A673 (cell line): ENCODE data around the gene RIF1.

Experiments used
- CTCF ChIP-seq: fragments of 300-800, 200-600 bp; sonication (generic); conservative IDR thresholded peaks from 2 replicates; pipeline ENCODE4 v1.5.1; 2017; ENCODE audit warnings: low read depth, mild to moderate bottlenecking, antibody characterized with exemption, low read length, moderate library complexity, mixed read lengths
- EZH2 ChIP-seq: fragments of 200-600 bp; sonication (generic); IDR thresholded peaks from 2 replicates; pipeline ENCODE4 v1.6.1; 2017; ENCODE audit warnings: borderline replicate concordance, low read depth, mild to moderate bottlenecking, mixed read lengths, antibody characterized with exemption, low read length; ENCODE audit not compliant: poor library complexity, severe bottlenecking

GRCh38 chr2:151518802-151519201 is 109.1 kb downstream of the RIF1 start:
- TF ChIP-seq CTCF, result no peak
- TF ChIP-seq EZH2, result no peak
